ENCODE data around the gene SMPD3. TPM values are rescaled to one million over a fixed set of nuclear protein-coding genes. Genes with fewer than 3 reads are reported as not detected.

The SMPD3 gene
- total and polyA plus RNA-seq, 2 experiments from 2014 or later = 5.7 to 6.3 TPM

- H3K36me3 ChIP-seq (replicated peaks; ENCODE audit: insufficient read depth, low read depth) = no peaks in the 10 kb centered on the region
- no peaks in the 10 kb centered on the region for H3K79me2 ChIP-seq
- no peak overlapping the region for H3K27ac ChIP-seq
- WGBS (ENCODE audit: low lambda C conversion rate, missing lambda C conversion rate) = 79% methylated on average over 5 of the region's 5 CpGs
- no peak overlapping the region for H3K4me3 ChIP-seq
- no peaks in the 10 kb centered on the region for H4K20me1 ChIP-seq (ENCODE audit: insufficient read depth, poor library complexity, severe bottlenecking)
- no peaks in the 10 kb centered on the region for H3K9me3 ChIP-seq (ENCODE audit: low read depth)
- no peak overlapping the region for H3K4me2 ChIP-seq
- peaks cover 1% of the 10 kb centered on the region for H3K4me1 ChIP-seq (ENCODE audit: insufficient read depth)
- no peaks in the 10 kb centered on the region for H3K27me3 ChIP-seq
- no peaks in the 10 kb centered on the region for H3K9me2 ChIP-seq (replicated peaks; ENCODE audit: insufficient read depth)
- DNase-seq (ENCODE audit: low spot score) = no peak
- H2AFZ ChIP-seq = no peak overlapping the region
- no peak for TF ChIP-seq EZH2 (IDR thresholded peaks at IDR 0.05; ENCODE audit: borderline replicate concordance)
- TF ChIP-seq CTCF (IDR thresholded peaks at IDR 0.05; ENCODE audit: poor library complexity) = no peak
- TF ChIP-seq EZH2phosphoT487 (IDR thresholded peaks at IDR 0.05; ENCODE audit: low read depth, severe bottlenecking, unreplicated experiment) = no peak
Measured at GRCh38 chr16:68481636-68482035, 33.3 kb upstream of the SMPD3 start.

GRCh38 chr16:68480084-68480995, 32.0 kb upstream of the SMPD3 start:
- Histone ChIP-seq H3K27ac (no peak overlapping the region), H4K20me1 (ENCODE audit: insufficient read depth, poor library complexity, severe bottlenecking) (no peaks in the 10 kb centered on the region), H3K4me3 (no peak overlapping the region), H3K4me1 (ENCODE audit: insufficient read depth) (no peaks in the 10 kb centered on the region), H3K9me3 (ENCODE audit: low read depth) (no peaks in the 10 kb centered on the region), H3K4me2 (no peak overlapping the region), H3K79me2 (no peaks in the 10 kb centered on the region), H3K36me3 (replicated peaks; ENCODE audit: insufficient read depth, low read depth) (no peaks in the 10 kb centered on the region), H3K9me2 (replicated peaks; ENCODE audit: insufficient read depth) (no peaks in the 10 kb centered on the region), H2AFZ (no peak overlapping the region), H3K27me3 (no peaks in the 10 kb centered on the region)
- 91% methylated on average over 6 of the region's 6 CpGs for WGBS (ENCODE audit: low lambda C conversion rate, missing lambda C conversion rate)
- TF ChIP-seq CTCF (IDR thresholded peaks at IDR 0.05; ENCODE audit: poor library complexity) = no peak
- DNase-seq (ENCODE audit: low spot score) = no peak

GRCh38 chr16:68479271-68479670, 31.0 kb upstream of the SMPD3 start:
- H3K27me3 ChIP-seq = no peaks in the 10 kb centered on the region
- no peak overlapping the region for H3K4me3 ChIP-seq
- no peak overlapping the region for H3K27ac ChIP-seq
- TF ChIP-seq CTCF (IDR thresholded peaks at IDR 0.05; ENCODE audit: poor library complexity) = no peak
- TF ChIP-seq EZH2phosphoT487 (IDR thresholded peaks at IDR 0.05; ENCODE audit: low read depth, severe bottlenecking, unreplicated experiment) = no peak
- no peak for TF ChIP-seq EZH2 (IDR thresholded peaks at IDR 0.05; ENCODE audit: borderline replicate concordance)
- no peaks in the 10 kb centered on the region for H4K20me1 ChIP-seq (ENCODE audit: insufficient read depth, poor library complexity, severe bottlenecking)
- WGBS (ENCODE audit: low lambda C conversion rate, missing lambda C conversion rate) = 80% methylated on average over 2 of the region's 2 CpGs
- H3K9me2 ChIP-seq (replicated peaks; ENCODE audit: insufficient read depth) = no peaks in the 10 kb centered on the region
- no peaks in the 10 kb centered on the region for H3K4me1 ChIP-seq (ENCODE audit: insufficient read depth)
- no peak overlapping the region for H2AFZ ChIP-seq
- DNase-seq (ENCODE audit: low spot score) = no peak
- H3K4me2 ChIP-seq = no peak overlapping the region
- no peaks in the 10 kb centered on the region for H3K36me3 ChIP-seq (replicated peaks; ENCODE audit: insufficient read depth, low read depth)
- H3K9me3 ChIP-seq (ENCODE audit: low read depth) = no peaks in the 10 kb centered on the region
- H3K79me2 ChIP-seq = no peaks in the 10 kb centered on the region
